HAP-1 (cell line): ENCODE data around the gene ATP8A2.
"Not testable (repeated sequence)": the region's sequence is repeated elsewhere in the genome, so short reads cannot be mapped to it uniquely, and the experiment has no call there.

Experiments used
- DNase-seq, 2 experiments: peaks; one replicate each; pipeline ENCODE4 v3.0.0-alpha.2; 2016 to 2020; ENCODE audit warnings: low spot score in 2 of 2
- H3K27me3 ChIP-seq: fragments of 250-450 bp; sonication (Bioruptor Pico); 2 replicates; pipeline ENCODE4 v1.5.1; 2020; ENCODE audit warnings: low read depth, mild to moderate bottlenecking, moderate library complexity
- H3K36me3 ChIP-seq: fragments of 250-450 bp; sonication (Bioruptor Pico); replicated peaks from 2 replicates; pipeline ENCODE4 v1.5.1; 2020; ENCODE audit warnings: mild to moderate bottlenecking
- H3K4me1 ChIP-seq: fragments of 250-450 bp; sonication (Bioruptor Pico); 2 replicates; pipeline ENCODE4 v1.5.1; 2020; ENCODE audit warnings: mild to moderate bottlenecking
- H3K4me3 ChIP-seq: fragments of 250-450 bp; sonication (Bioruptor Pico); 2 replicates; pipeline ENCODE4 v1.5.1; 2020; ENCODE audit warnings: mild to moderate bottlenecking, moderate library complexity
- H3K9me3 ChIP-seq: fragments of 250-450 bp; sonication (Bioruptor Pico); 2 replicates; pipeline ENCODE4 v1.5.1; 2020; ENCODE audit warnings: mild to moderate bottlenecking, moderate library complexity
- in situ Hi-C: fragments of 300-500 bp; cut with MboI; formaldehyde crosslinking; loops from 3 replicates; pipeline ENCODE4 v1.14.3; 2020; ENCODE audit warnings: low sequenced_read_pairs, inconsistent platforms, mixed read lengths

ATP8A2 gene

GRCh38 chr13:25762795-25763377 is 391.1 kb downstream of the ATP8A2 start:
- Histone ChIP-seq H3K4me1 (peaks cover 3% of the 10 kb centered on the region), H3K4me3 (no peak overlapping the region), H3K36me3 (no peaks in the 10 kb centered on the region), H3K9me3 (no peaks in the 10 kb centered on the region), H3K27me3 (no peaks in the 10 kb centered on the region)
- in situ Hi-C loops: no loop called here
- DNase-seq: peak in 1 of 2 experiments; percentile 41

GRCh38 chr13:25764378-25764777 is 392.6 kb downstream of the ATP8A2 start:
- Histone ChIP-seq H3K9me3 (no peaks in the 10 kb centered on the region), H3K36me3 (no peaks in the 10 kb centered on the region), H3K27me3 (no peaks in the 10 kb centered on the region), H3K4me3 (no peak overlapping the region), H3K4me1 (peaks cover 3% of the 10 kb centered on the region)
- in situ Hi-C loops: no loop called here
- no peak for DNase-seq

- no peak for DNase-seq
- no peaks in the 10 kb centered on the region for H3K9me3 ChIP-seq
- no peaks in the 10 kb centered on the region for H3K36me3 ChIP-seq
- no peaks in the 10 kb centered on the region for H3K27me3 ChIP-seq
- peaks cover 3% of the 10 kb centered on the region for H3K4me1 ChIP-seq
- in situ Hi-C loops: no loop called here
- no peak overlapping the region for H3K4me3 ChIP-seq
Observed at GRCh38 chr13:25765266-25765665, 393.5 kb downstream of the ATP8A2 start.

- Histone ChIP-seq H3K4me1 (peaks cover 3% of the 10 kb centered on the region), H3K27me3 (no peaks in the 10 kb centered on the region), H3K36me3 (no peaks in the 10 kb centered on the region), H3K4me3 (no peak overlapping the region), H3K9me3 (no peaks in the 10 kb centered on the region)
- in situ Hi-C loops: no loop called here
- no peak for DNase-seq
Observed at GRCh38 chr13:25766576-25766975, 394.8 kb downstream of the ATP8A2 start.

- Histone ChIP-seq H3K9me3 (no peaks in the 10 kb centered on the region), H3K36me3 (no peaks in the 10 kb centered on the region), H3K4me3 (no peak overlapping the region), H3K27me3 (no peaks in the 10 kb centered on the region), H3K4me1 (peaks cover 3% of the 10 kb centered on the region)
- in situ Hi-C loops: no loop called here
- no peak for DNase-seq
Observed at GRCh38 chr13:25766991-25767390, 395.2 kb downstream of the ATP8A2 start.

- in situ Hi-C loops: no loop called here
- no peaks in the 10 kb centered on the region for H3K27me3 ChIP-seq
- H3K9me3 ChIP-seq: no peaks in the 10 kb centered on the region
- H3K4me3 ChIP-seq: no peak overlapping the region
- no peaks in the 10 kb centered on the region for H3K36me3 ChIP-seq
- no peak for DNase-seq
- H3K4me1 ChIP-seq: no peaks in the 10 kb centered on the region
Observed at GRCh38 chr13:25768376-25768775, 396.6 kb downstream of the ATP8A2 start.

- H3K36me3 ChIP-seq: no peaks in the 10 kb centered on the region
- H3K9me3 ChIP-seq: no peaks in the 10 kb centered on the region
- H3K4me1 ChIP-seq: no peaks in the 10 kb centered on the region
- H3K4me3 ChIP-seq: no peak overlapping the region
- in situ Hi-C loops: no loop called here
- no peaks in the 10 kb centered on the region for H3K27me3 ChIP-seq
- no peak for DNase-seq
Observed at GRCh38 chr13:25768838-25769237, 397.1 kb downstream of the ATP8A2 start.

GRCh38 chr13:25770601-25771000 is 398.8 kb downstream of the ATP8A2 start:
- Histone ChIP-seq H3K27me3 (no peaks in the 10 kb centered on the region), H3K4me1 (no peaks in the 10 kb centered on the region), H3K36me3 (no peaks in the 10 kb centered on the region), H3K4me3 (no peak overlapping the region), H3K9me3 (no peaks in the 10 kb centered on the region)
- in situ Hi-C loops: no loop called here
- DNase-seq: no peak

- DNase-seq: no peak
- Histone ChIP-seq H3K36me3 (no peaks in the 10 kb centered on the region), H3K27me3 (no peaks in the 10 kb centered on the region), H3K9me3 (no peaks in the 10 kb centered on the region), H3K4me3 (no peak overlapping the region), H3K4me1 (no peaks in the 10 kb centered on the region)
- in situ Hi-C loops: no loop called here
Observed at GRCh38 chr13:25771202-25771601, 399.4 kb downstream of the ATP8A2 start.

- Histone ChIP-seq H3K9me3 (no peaks in the 10 kb centered on the region), H3K4me1 (no peaks in the 10 kb centered on the region), H3K36me3 (no peaks in the 10 kb centered on the region), H3K4me3 (no peak overlapping the region), H3K27me3 (no peaks in the 10 kb centered on the region)
- DNase-seq: no peak
- in situ Hi-C loops: no loop called here
Observed at GRCh38 chr13:25771641-25772478, 400.1 kb downstream of the ATP8A2 start.

GRCh38 chr13:25772534-25772933 is 400.8 kb downstream of the ATP8A2 start:
- H3K4me1 ChIP-seq, H3K9me3 ChIP-seq, H3K4me3 ChIP-seq, in situ Hi-C loops, H3K36me3 ChIP-seq, H3K27me3 ChIP-seq, DNase-seq: not testable (repeated sequence)

- H3K36me3 ChIP-seq, H3K27me3 ChIP-seq, H3K9me3 ChIP-seq, H3K4me1 ChIP-seq, H3K4me3 ChIP-seq, in situ Hi-C loops, DNase-seq: not testable (repeated sequence)
Observed at GRCh38 chr13:25774056-25774455, 402.3 kb downstream of the ATP8A2 start.

- DNase-seq: no peak
- in situ Hi-C loops: no loop called here
- Histone ChIP-seq H3K4me1 (no peaks in the 10 kb centered on the region), H3K4me3 (no peak overlapping the region), H3K9me3 (no peaks in the 10 kb centered on the region), H3K27me3 (no peaks in the 10 kb centered on the region), H3K36me3 (no peaks in the 10 kb centered on the region)
Observed at GRCh38 chr13:25775275-25775674, 403.5 kb downstream of the ATP8A2 start.

GRCh38 chr13:25775986-25776385 is 404.2 kb downstream of the ATP8A2 start:
- Histone ChIP-seq H3K9me3 (no peaks in the 10 kb centered on the region), H3K4me3 (no peak overlapping the region), H3K36me3 (no peaks in the 10 kb centered on the region), H3K4me1 (no peaks in the 10 kb centered on the region), H3K27me3 (no peaks in the 10 kb centered on the region)
- in situ Hi-C loops: no loop called here
- DNase-seq: no peak
